Kidney capillary endothelial cell (primary cell): Measurements from ENCODE around the gene NETO1.

Experiments used
- DNase-seq: peaks from one replicate; pipeline ENCODE4 v3.0.0-alpha.2; 2018; ENCODE audit warnings: low spot score

NETO1 gene

GRCh38 chr18:72867746-72868584 is at the start of gene NETO1:
Gene NETO1 (minus strand): TSS chr18:72867987. CDS start chr18:72867291, 696 bp downstream.
- peak; percentile 27 for DNase-seq

- no peak for DNase-seq
Measured at GRCh38 chr18:72910045-72910444, 42.3 kb upstream of the NETO1 start.

GRCh38 chr18:72908181-72908580 is 40.4 kb upstream of the NETO1 start:
- DNase-seq, result no peak

GRCh38 chr18:72903033-72903432 is 35.2 kb upstream of the NETO1 start:
- DNase-seq, result no peak

GRCh38 chr18:72899338-72899737 is 31.6 kb upstream of the NETO1 start:
- DNase-seq, result no peak

GRCh38 chr18:72898870-72899269 is 31.1 kb upstream of the NETO1 start:
- DNase-seq, result no peak

GRCh38 chr18:72895548-72895947 is 27.8 kb upstream of the NETO1 start:
- no peak for DNase-seq

GRCh38 chr18:72878561-72878960 is 10.8 kb upstream of the NETO1 start:
- DNase-seq, result no peak

GRCh38 chr18:72878143-72878542 is 10.4 kb upstream of the NETO1 start:
- DNase-seq, result no peak

- DNase-seq, result no peak
Measured at GRCh38 chr18:72871091-72871490, 3.3 kb upstream of the NETO1 start.

- DNase-seq, result no peak
Measured at GRCh38 chr18:72869226-72870185, 1.7 kb upstream of the NETO1 start.

GRCh38 chr18:72868585-72869225 is 918 bp upstream of the NETO1 start:
- no peak for DNase-seq

- DNase-seq, result no peak
Measured at GRCh38 chr18:72866901-72867745, 664 bp downstream of the NETO1 start.

- no peak for DNase-seq
Measured at GRCh38 chr18:72866442-72866900, 1.3 kb downstream of the NETO1 start.

- no peak for DNase-seq
Measured at GRCh38 chr18:72863754-72864153, 4.0 kb downstream of the NETO1 start.

- DNase-seq, result no peak
Measured at GRCh38 chr18:72859088-72859487, 8.7 kb downstream of the NETO1 start.

- no peak for DNase-seq
Measured at GRCh38 chr18:72849671-72850070, 18.1 kb downstream of the NETO1 start.

- DNase-seq, result no peak
Measured at GRCh38 chr18:72848503-72849237, 19.1 kb downstream of the NETO1 start.

GRCh38 chr18:72847771-72848170 is 20.0 kb downstream of the NETO1 start:
- DNase-seq, result no peak

- DNase-seq, result no peak
Measured at GRCh38 chr18:72846736-72847533, 20.9 kb downstream of the NETO1 start.
